Stimulated activated CD8-positive, alpha-beta memory T cell treated with anti-CD3 and anti-CD28 coated beads, Interleukin-7, amount 100 ng/mL, for 24 hours (primary cell): ENCODE measurements around the gene LTBP1.
"Not testable (repeated sequence)": the region's sequence is repeated elsewhere in the genome, so short reads cannot be mapped to it uniquely, and the experiment has no call there.

Experiments
- DNase-seq: peaks from one replicate; pipeline ENCODE4 v3.0.0-alpha.2; 2020; ENCODE audit warnings: low read depth

Gene LTBP1

GRCh38 chr2:33222309-33222708, 275.6 kb downstream of the LTBP1 start:
- DNase-seq, result no peak

GRCh38 chr2:33223856-33224255, 277.1 kb downstream of the LTBP1 start:
- DNase-seq, result no peak

- no peak for DNase-seq
These were observed 278.6 kb downstream of the LTBP1 start for GRCh38 chr2:33225350-33225749.

GRCh38 chr2:33226546-33226945, 279.8 kb downstream of the LTBP1 start:
- DNase-seq, result no peak

GRCh38 chr2:33229646-33230045, 282.9 kb downstream of the LTBP1 start:
- DNase-seq, result no peak

- no peak for DNase-seq
These were observed 283.4 kb downstream of the LTBP1 start for GRCh38 chr2:33230195-33230594.

GRCh38 chr2:33230842-33231241, 284.1 kb downstream of the LTBP1 start:
- no peak for DNase-seq

GRCh38 chr2:33235559-33235958, 288.8 kb downstream of the LTBP1 start:
- not testable (repeated sequence) for DNase-seq

GRCh38 chr2:33236482-33237385, 290.0 kb downstream of the LTBP1 start:
- DNase-seq, result no peak

GRCh38 chr2:33238111-33238510, 291.4 kb downstream of the LTBP1 start:
- DNase-seq, result no peak

GRCh38 chr2:33240178-33240577, 293.4 kb downstream of the LTBP1 start:
- no peak for DNase-seq

GRCh38 chr2:33241072-33241471, 294.3 kb downstream of the LTBP1 start:
- DNase-seq, result no peak

GRCh38 chr2:33241581-33241980, 294.8 kb downstream of the LTBP1 start:
- DNase-seq, result no peak

GRCh38 chr2:33242845-33243244, 296.1 kb downstream of the LTBP1 start:
- DNase-seq, result no peak

GRCh38 chr2:33246432-33246831, 299.7 kb downstream of the LTBP1 start:
- no peak for DNase-seq

- DNase-seq, result no peak
These were observed 300.6 kb downstream of the LTBP1 start for GRCh38 chr2:33247365-33247764.

GRCh38 chr2:33250417-33251029, 303.8 kb downstream of the LTBP1 start:
- no peak for DNase-seq

GRCh38 chr2:33256162-33256755, 309.5 kb downstream of the LTBP1 start:
- DNase-seq, result no peak

- no peak for DNase-seq
These were observed 311.6 kb downstream of the LTBP1 start for GRCh38 chr2:33258387-33258786.

GRCh38 chr2:33262097-33262496, 315.3 kb downstream of the LTBP1 start:
- DNase-seq, result no peak

GRCh38 chr2:33264766-33265165, 318.0 kb downstream of the LTBP1 start:
- no peak for DNase-seq

GRCh38 chr2:33265584-33266338, 319.0 kb downstream of the LTBP1 start:
- DNase-seq, result no peak
